Measurements from ENCODE around the gene VWC2.

Gene VWC2

GRCh38 chr7:49766966-49767365 lies 6.5 kb upstream of the VWC2 start:
- H3K27ac ChIP-seq: no peak overlapping the region
- no peaks in the 10 kb centered on the region for H3K9me3 ChIP-seq (ENCODE audit: control insufficient read depth, low read length)
- no peak overlapping the region for H3K9ac ChIP-seq
- no peaks in the 10 kb centered on the region for H3K36me3 ChIP-seq (ENCODE audit: control insufficient read depth, insufficient read depth, low read length)
- H3K4me1 ChIP-seq: no peaks in the 10 kb centered on the region
- no peak overlapping the region for H2AFZ ChIP-seq
- no peaks in the 10 kb centered on the region for H3K27me3 ChIP-seq (ENCODE audit: control insufficient read depth, insufficient read depth, low read length)
- H3K4me2 ChIP-seq (ENCODE audit: low read length): no peak overlapping the region
- no peak overlapping the region for H3K4me3 ChIP-seq (ENCODE audit: low read depth, low read length)
- TF ChIP-seq CTCF (IDR thresholded peaks at IDR 0.05): no peak
- H3K79me2 ChIP-seq: no peaks in the 10 kb centered on the region

GRCh38 chr7:49767719-49768118 lies 5.7 kb upstream of the VWC2 start:
- H3K79me2 ChIP-seq: no peaks in the 10 kb centered on the region
- no peak overlapping the region for H3K9ac ChIP-seq
- H3K4me3 ChIP-seq (ENCODE audit: low read depth, low read length): no peak overlapping the region
- no peaks in the 10 kb centered on the region for H3K4me1 ChIP-seq
- H3K36me3 ChIP-seq (ENCODE audit: control insufficient read depth, insufficient read depth, low read length): no peaks in the 10 kb centered on the region
- no peak overlapping the region for H3K4me2 ChIP-seq (ENCODE audit: low read length)
- no peak for TF ChIP-seq CTCF (IDR thresholded peaks at IDR 0.05)
- H3K27me3 ChIP-seq (ENCODE audit: control insufficient read depth, insufficient read depth, low read length): no peaks in the 10 kb centered on the region
- no peak overlapping the region for H2AFZ ChIP-seq
- no peak overlapping the region for H3K27ac ChIP-seq
- no peaks in the 10 kb centered on the region for H3K9me3 ChIP-seq (ENCODE audit: control insufficient read depth, low read length)

- Histone ChIP-seq H3K27me3 (ENCODE audit: control insufficient read depth, insufficient read depth, low read length) (no peaks in the 10 kb centered on the region), H3K4me2 (ENCODE audit: low read length) (no peak overlapping the region), H3K79me2 (no peaks in the 10 kb centered on the region), H3K27ac (no peak overlapping the region), H3K9me3 (ENCODE audit: control insufficient read depth, low read length) (no peaks in the 10 kb centered on the region), H3K4me1 (no peaks in the 10 kb centered on the region), H3K9ac (no peak overlapping the region), H3K4me3 (ENCODE audit: low read depth, low read length) (no peak overlapping the region), H3K36me3 (ENCODE audit: control insufficient read depth, insufficient read depth, low read length) (no peaks in the 10 kb centered on the region), H2AFZ (no peak overlapping the region)
- no peak for TF ChIP-seq CTCF (IDR thresholded peaks at IDR 0.05)
Measured at GRCh38 chr7:49768254-49768653, 5.2 kb upstream of the VWC2 start.

GRCh38 chr7:49768835-49769234 lies 4.6 kb upstream of the VWC2 start:
- H3K9ac ChIP-seq: no peak overlapping the region
- TF ChIP-seq CTCF (IDR thresholded peaks at IDR 0.05): no peak
- H3K79me2 ChIP-seq: no peaks in the 10 kb centered on the region
- no peak overlapping the region for H3K4me2 ChIP-seq (ENCODE audit: low read length)
- H2AFZ ChIP-seq: no peak overlapping the region
- no peaks in the 10 kb centered on the region for H3K9me3 ChIP-seq (ENCODE audit: control insufficient read depth, low read length)
- H3K4me3 ChIP-seq (ENCODE audit: low read depth, low read length): no peak overlapping the region
- no peaks in the 10 kb centered on the region for H3K36me3 ChIP-seq (ENCODE audit: control insufficient read depth, insufficient read depth, low read length)
- no peaks in the 10 kb centered on the region for H3K27me3 ChIP-seq (ENCODE audit: control insufficient read depth, insufficient read depth, low read length)
- H3K27ac ChIP-seq: no peak overlapping the region
- H3K4me1 ChIP-seq: no peaks in the 10 kb centered on the region

- Histone ChIP-seq H2AFZ (no peak overlapping the region), H3K4me3 (ENCODE audit: low read depth, low read length) (no peak overlapping the region), H3K36me3 (ENCODE audit: control insufficient read depth, insufficient read depth, low read length) (no peaks in the 10 kb centered on the region), H3K27me3 (ENCODE audit: control insufficient read depth, insufficient read depth, low read length) (no peaks in the 10 kb centered on the region), H3K79me2 (no peaks in the 10 kb centered on the region), H3K9me3 (ENCODE audit: control insufficient read depth, low read length) (no peaks in the 10 kb centered on the region), H3K4me2 (ENCODE audit: low read length) (no peak overlapping the region), H3K9ac (no peak overlapping the region), H3K4me1 (no peaks in the 10 kb centered on the region), H3K27ac (no peak overlapping the region)
- no peak for TF ChIP-seq CTCF (IDR thresholded peaks at IDR 0.05)
Measured at GRCh38 chr7:49769285-49769857, 4.1 kb upstream of the VWC2 start.
